ENCODE data around the gene WDFY4. TPM values are rescaled to one million over a fixed set of nuclear protein-coding genes. Genes with fewer than 3 reads are reported as not detected.

WDFY4 gene
- total RNA-seq, 6 experiments from 2014 or later: not detected

DNA sequence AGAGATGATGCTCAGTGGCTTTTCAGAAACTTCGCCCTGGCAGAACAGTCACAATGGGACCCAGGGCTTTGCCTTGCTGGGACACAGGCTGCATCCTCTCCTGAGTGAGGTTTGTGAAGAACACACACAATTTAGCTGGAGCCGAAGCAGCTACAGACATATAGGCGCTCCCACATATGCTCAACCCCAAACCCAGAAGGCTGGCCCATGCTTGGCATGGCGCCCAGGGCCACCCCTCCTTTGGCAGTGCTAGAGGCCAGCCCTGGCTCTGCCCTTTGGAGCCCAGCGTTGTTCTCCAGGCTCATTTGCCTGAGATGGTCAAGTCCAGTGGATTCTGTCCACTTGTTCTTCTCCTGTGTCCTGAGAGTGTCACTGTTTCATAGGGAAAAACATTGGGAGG is 94.4 kb downstream of the WDFY4 start:
- DNase-seq: no peak
- Mint-ChIP-seq H3K36me3 (ENCODE audit: low read depth) (no peaks in the 10 kb centered on the region), H3K27me3 (ENCODE audit: insufficient read depth) (peaks cover 26% of the 10 kb centered on the region), H3K27ac (no peak overlapping the region), H3K4me1 (ENCODE audit: low read depth) (no peaks in the 10 kb centered on the region), H3K4me3 (no peak overlapping the region), H3K9me3 (no peaks in the 10 kb centered on the region)
- TF ChIP-seq, protein P1, sequence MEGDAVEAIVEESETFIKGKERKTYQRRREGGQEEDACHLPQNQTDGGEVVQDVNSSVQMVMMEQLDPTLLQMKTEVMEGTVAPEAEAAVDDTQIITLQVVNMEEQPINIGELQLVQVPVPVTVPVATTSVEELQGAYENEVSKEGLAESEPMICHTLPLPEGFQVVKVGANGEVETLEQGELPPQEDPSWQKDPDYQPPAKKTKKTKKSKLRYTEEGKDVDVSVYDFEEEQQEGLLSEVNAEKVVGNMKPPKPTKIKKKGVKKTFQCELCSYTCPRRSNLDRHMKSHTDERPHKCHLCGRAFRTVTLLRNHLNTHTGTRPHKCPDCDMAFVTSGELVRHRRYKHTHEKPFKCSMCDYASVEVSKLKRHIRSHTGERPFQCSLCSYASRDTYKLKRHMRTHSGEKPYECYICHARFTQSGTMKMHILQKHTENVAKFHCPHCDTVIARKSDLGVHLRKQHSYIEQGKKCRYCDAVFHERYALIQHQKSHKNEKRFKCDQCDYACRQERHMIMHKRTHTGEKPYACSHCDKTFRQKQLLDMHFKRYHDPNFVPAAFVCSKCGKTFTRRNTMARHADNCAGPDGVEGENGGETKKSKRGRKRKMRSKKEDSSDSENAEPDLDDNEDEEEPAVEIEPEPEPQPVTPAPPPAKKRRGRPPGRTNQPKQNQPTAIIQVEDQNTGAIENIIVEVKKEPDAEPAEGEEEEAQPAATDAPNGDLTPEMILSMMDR (IDR thresholded peaks at IDR 0.05): no peak

DNA sequence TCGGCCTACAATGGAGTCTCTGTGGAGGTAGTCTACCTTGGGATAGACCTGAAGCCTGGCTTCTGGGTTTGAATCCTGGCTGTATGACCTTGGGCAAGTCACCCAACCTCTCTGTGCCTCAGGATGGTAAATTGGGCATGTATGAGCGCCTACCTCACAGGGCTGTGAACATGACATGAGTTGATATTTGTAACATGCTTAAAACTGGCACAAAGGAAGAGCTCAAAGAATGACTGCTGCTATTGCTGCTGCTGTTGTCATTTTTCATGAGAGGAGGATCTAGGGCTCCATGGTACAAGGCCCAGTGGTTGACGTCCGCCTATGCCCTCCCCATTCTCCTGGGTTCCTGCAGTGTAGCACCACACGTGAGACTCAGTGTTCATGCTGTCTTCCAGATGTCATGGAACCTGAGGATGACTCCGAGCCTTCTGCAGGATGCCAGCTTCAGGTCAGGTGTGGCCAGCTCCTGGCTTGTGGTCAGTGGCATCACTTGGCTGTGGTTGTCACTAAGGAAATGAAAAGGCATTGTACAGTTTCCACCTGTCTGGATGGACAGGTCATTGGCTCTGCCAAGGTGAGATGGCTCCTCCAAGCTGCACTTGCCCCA is 95.0 kb downstream of the WDFY4 start:
- Mint-ChIP-seq H3K27ac (no peak overlapping the region), H3K9me3 (no peaks in the 10 kb centered on the region), H3K27me3 (ENCODE audit: insufficient read depth) (peaks cover 26% of the 10 kb centered on the region), H3K4me3 (no peak overlapping the region), H3K4me1 (ENCODE audit: low read depth) (no peaks in the 10 kb centered on the region), H3K36me3 (ENCODE audit: low read depth) (no peaks in the 10 kb centered on the region)
- no peak for DNase-seq
- TF ChIP-seq, protein P1 (IDR thresholded peaks at IDR 0.05): no peak

DNA sequence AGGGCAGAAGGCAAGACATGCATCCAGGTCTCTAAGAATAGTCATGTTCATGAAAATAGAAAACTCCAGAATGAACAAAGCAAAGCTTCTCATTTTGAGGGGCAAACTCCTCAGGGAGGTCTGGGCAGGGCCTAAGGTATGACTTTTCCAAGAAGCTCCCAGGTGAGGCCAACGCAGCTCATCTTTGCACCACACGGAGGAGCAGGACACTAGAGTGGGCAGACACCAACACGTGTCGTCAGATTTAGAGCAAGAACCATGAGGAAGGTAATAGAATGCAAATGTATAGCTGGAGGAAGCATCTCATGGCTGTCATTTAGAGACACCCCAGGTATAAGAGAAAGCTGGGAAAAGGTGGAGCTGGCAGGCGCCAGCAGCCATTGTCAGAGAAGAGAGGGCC is 95.7 kb downstream of the WDFY4 start:
- Mint-ChIP-seq H3K4me3 (no peak overlapping the region), H3K9me3 (no peaks in the 10 kb centered on the region), H3K36me3 (ENCODE audit: low read depth) (no peaks in the 10 kb centered on the region), H3K27me3 (ENCODE audit: insufficient read depth) (peaks cover 26% of the 10 kb centered on the region), H3K27ac (no peak overlapping the region), H3K4me1 (ENCODE audit: low read depth) (no peaks in the 10 kb centered on the region)
- DNase-seq: no peak
- TF ChIP-seq, protein P1 (IDR thresholded peaks at IDR 0.05): no peak

DNA sequence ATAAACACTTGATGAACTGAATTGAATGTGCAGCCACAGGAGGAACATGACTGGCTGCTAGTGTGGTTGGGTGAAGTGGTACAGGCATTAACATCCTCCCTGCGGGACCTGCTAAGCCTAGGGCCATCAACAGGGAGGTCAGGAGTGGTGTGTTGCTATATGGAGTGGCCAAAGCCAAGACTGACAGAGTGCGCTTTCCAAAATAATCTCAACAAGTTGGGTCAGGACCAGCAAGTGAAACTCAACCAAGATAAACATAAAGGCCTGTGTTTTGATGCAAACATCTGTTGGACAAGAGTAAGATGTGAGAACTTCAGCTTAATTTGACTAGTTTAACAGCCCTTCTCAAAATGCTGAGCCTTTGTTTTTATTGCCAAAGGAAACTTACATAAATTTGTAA is 97.7 kb downstream of the WDFY4 start:
- Mint-ChIP-seq H3K27ac (no peak overlapping the region), H3K9me3 (no peaks in the 10 kb centered on the region), H3K27me3 (ENCODE audit: insufficient read depth) (peaks cover 12% of the 10 kb centered on the region), H3K4me1 (ENCODE audit: low read depth) (no peaks in the 10 kb centered on the region), H3K4me3 (no peak overlapping the region), H3K36me3 (ENCODE audit: low read depth) (no peaks in the 10 kb centered on the region)
- DNase-seq: no peak
- TF ChIP-seq, protein P1 (IDR thresholded peaks at IDR 0.05): no peak

DNA sequence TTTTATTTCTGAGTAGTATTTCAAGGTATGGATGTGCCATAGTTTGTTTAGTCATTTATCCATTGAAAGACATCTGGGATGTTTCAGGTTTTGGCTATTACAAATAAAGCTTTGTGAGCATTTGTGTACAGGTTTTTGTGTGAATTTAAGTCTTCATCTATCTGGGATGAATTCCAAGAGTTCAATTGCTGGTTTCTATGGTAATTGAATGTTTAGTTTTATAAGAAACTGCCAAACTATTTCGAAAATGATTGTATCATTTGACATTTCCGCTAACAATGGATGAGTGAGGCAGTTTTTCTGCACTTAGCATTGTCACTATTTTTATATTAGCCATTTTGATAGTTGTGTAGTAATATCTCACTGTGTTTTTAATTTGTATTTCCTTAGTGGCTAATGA is 99.4 kb downstream of the WDFY4 start:
- no peak for DNase-seq
- no peak overlapping the region for H3K27ac Mint-ChIP-seq
- no peak overlapping the region for H3K4me3 Mint-ChIP-seq
- TF ChIP-seq, protein P1 (IDR thresholded peaks at IDR 0.05): no peak
- peaks cover 13% of the 10 kb centered on the region for H3K27me3 Mint-ChIP-seq (ENCODE audit: insufficient read depth)
- H3K9me3 Mint-ChIP-seq: no peaks in the 10 kb centered on the region
- no peaks in the 10 kb centered on the region for H3K36me3 Mint-ChIP-seq (ENCODE audit: low read depth)
- no peaks in the 10 kb centered on the region for H3K4me1 Mint-ChIP-seq (ENCODE audit: low read depth)

DNA sequence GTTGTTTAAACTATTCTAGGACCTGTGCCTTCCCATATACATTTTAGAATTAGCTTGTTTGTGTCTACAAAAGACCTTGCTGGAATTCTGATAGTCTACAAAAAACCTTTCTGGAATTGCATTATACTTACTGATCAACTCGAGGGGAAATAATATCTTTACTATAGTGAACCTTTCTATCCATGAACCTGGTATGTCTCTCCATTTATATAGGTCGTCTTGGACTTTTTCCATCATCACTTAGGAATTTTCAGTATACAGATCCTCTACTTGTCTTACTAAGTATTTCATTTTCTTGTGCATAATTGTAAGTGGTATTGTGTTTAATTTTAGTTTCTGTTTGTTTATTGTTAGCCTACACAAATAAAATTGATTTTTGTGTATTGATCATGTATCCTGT is 101.1 kb downstream of the WDFY4 start:
- no peak overlapping the region for H3K27ac Mint-ChIP-seq
- no peaks in the 10 kb centered on the region for H3K4me1 Mint-ChIP-seq (ENCODE audit: low read depth)
- no peaks in the 10 kb centered on the region for H3K9me3 Mint-ChIP-seq
- H3K36me3 Mint-ChIP-seq (ENCODE audit: low read depth): no peaks in the 10 kb centered on the region
- H3K4me3 Mint-ChIP-seq: no peak overlapping the region
- TF ChIP-seq, protein P1 (IDR thresholded peaks at IDR 0.05): no peak
- peaks cover 19% of the 10 kb centered on the region for H3K27me3 Mint-ChIP-seq (ENCODE audit: insufficient read depth)
- DNase-seq: no peak
